Measurements from ENCODE around the gene RIN1. TPM values are rescaled to one million over a fixed set of nuclear protein-coding genes. Genes with fewer than 3 reads are reported as not detected.

Gene RIN1
- total and polyA plus RNA-seq, 2 of the 13 experiments (the other 11 are each of a cell fraction or from before 2014, with no cell fraction given) = 2.4 to 4.1 TPM

DNA sequence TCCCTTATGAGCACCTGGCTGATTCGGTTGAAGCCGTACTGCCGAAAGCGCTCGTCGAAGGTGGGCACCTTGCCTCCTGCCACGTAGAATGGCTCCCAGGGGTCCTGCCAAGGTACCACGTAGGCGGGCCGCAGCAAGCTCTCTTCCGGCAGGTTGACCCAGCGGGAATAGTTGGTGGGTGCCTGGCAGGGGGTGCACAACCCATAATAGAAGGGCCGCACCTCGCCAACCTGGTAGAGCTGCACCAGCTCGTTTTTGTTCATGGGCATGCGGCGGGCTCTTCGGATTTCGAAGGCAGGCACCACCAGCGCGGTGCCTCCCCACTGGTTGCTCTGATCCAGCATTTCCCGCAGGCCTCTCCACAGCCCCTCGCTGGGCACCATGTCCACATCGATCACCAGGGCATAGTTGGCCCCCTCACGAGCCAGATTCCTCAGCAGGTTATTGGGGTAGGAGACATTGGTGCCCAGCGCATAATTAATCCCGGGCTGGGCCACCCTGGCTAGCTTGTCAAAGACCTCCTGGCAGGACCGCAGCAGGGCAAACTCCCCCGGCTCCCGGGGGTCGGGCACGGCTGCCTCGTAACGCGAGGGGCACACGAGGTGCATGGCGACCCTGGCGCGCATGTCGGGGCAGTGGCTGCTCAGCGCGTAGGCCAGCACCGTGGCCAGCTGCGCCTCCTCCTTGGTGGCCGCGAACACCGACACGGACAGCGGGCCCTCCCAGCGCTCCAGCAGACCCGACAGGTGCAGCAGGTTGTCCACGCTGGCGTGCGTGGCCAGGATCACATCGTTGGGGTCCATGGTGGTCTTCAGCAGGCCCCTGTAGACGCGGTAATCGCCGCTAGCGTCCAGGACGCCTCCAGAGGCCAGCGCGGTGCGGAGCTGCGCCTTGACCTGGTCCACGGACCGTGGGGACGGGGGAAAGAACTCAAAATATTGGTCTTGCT lies 10.5 kb upstream of the RIN1 start (continued):
- TF ChIP-seq, protein P1, sequence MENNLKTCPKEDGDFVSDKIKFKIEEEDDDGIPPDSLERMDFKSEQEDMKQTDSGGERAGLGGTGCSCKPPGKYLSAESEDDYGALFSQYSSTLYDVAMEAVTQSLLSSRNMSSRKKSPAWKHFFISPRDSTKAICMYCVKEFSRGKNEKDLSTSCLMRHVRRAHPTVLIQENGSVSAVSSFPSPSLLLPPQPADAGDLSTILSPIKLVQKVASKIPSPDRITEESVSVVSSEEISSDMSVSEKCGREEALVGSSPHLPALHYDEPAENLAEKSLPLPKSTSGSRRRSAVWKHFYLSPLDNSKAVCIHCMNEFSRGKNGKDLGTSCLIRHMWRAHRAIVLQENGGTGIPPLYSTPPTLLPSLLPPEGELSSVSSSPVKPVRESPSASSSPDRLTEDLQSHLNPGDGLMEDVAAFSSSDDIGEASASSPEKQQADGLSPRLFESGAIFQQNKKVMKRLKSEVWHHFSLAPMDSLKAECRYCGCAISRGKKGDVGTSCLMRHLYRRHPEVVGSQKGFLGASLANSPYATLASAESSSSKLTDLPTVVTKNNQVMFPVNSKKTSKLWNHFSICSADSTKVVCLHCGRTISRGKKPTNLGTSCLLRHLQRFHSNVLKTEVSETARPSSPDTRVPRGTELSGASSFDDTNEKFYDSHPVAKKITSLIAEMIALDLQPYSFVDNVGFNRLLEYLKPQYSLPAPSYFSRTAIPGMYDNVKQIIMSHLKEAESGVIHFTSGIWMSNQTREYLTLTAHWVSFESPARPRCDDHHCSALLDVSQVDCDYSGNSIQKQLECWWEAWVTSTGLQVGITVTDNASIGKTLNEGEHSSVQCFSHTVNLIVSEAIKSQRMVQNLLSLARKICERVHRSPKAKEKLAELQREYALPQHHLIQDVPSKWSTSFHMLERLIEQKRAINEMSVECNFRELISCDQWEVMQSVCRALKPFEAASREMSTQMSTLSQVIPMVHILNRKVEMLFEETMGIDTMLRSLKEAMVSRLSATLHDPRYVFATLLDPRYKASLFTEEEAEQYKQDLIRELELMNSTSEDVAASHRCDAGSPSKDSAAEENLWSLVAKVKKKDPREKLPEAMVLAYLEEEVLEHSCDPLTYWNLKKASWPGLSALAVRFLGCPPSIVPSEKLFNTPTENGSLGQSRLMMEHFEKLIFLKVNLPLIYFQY (CRISPR knock-in tag; IDR thresholded peaks at IDR 0.05; ENCODE audit: borderline replicate concordance) = no peak
- no peak for TF ChIP-seq ATF1 (CRISPR knock-in tag; IDR thresholded peaks at IDR 0.05)
- TF ChIP-seq ZHX2 (IDR thresholded peaks at IDR 0.05; ENCODE audit: low read depth) = no peak
- no peak for TF ChIP-seq ZHX2 (CRISPR knock-in tag; IDR thresholded peaks at IDR 0.05; ENCODE audit: borderline replicate concordance)
- TF ChIP-seq, protein P2, sequence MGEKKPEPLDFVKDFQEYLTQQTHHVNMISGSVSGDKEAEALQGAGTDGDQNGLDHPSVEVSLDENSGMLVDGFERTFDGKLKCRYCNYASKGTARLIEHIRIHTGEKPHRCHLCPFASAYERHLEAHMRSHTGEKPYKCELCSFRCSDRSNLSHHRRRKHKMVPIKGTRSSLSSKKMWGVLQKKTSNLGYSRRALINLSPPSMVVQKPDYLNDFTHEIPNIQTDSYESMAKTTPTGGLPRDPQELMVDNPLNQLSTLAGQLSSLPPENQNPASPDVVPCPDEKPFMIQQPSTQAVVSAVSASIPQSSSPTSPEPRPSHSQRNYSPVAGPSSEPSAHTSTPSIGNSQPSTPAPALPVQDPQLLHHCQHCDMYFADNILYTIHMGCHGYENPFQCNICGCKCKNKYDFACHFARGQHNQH (CRISPR knock-in tag; IDR thresholded peaks at IDR 0.05) = no peak
- TF ChIP-seq GABPB1 (CRISPR knock-in tag; IDR thresholded peaks at IDR 0.05) = peak; percentile 54; the same call in 1 of the 2 replicates
- no peak for TF ChIP-seq SMAD3 (CRISPR knock-in tag; IDR thresholded peaks at IDR 0.05)
- TF ChIP-seq PRPF4 (IDR thresholded peaks at IDR 0.05; ENCODE audit: low read depth, low read length, poor library complexity, severe bottlenecking) = peak; percentile 65
- TF ChIP-seq ISX (CRISPR knock-in tag; conservative IDR thresholded peaks at IDR 0.05) = no peak
- TF ChIP-seq RFXANK (CRISPR knock-in tag; IDR thresholded peaks at IDR 0.05) = no peak
- TF ChIP-seq ZNF678 (CRISPR knock-in tag; IDR thresholded peaks at IDR 0.05) = no peak
- no peak for TF ChIP-seq SRSF4 (IDR thresholded peaks at IDR 0.05; ENCODE audit: low read depth, low read length, poor library complexity, severe bottlenecking)
- no peak for TF ChIP-seq THYN1 (CRISPR knock-in tag; IDR thresholded peaks at IDR 0.05; ENCODE audit: borderline replicate concordance, low read depth)
- TF ChIP-seq FOXO1 (CRISPR knock-in tag; IDR thresholded peaks at IDR 0.05) = no peak
- TF ChIP-seq MZF1 (CRISPR knock-in tag; IDR thresholded peaks at IDR 0.05; ENCODE audit: borderline replicate concordance) = no peak
- no peak for TF ChIP-seq RNF2 (conservative IDR thresholded peaks at IDR 0.05; ENCODE audit: low read depth)

Measured in HepG2 (cell line).